ENCODE data around the gene OR2A7.
"Not testable (repeated sequence)": the region's sequence is repeated elsewhere in the genome, so short reads cannot be mapped to it uniquely, and the experiment has no call there.

DNA sequence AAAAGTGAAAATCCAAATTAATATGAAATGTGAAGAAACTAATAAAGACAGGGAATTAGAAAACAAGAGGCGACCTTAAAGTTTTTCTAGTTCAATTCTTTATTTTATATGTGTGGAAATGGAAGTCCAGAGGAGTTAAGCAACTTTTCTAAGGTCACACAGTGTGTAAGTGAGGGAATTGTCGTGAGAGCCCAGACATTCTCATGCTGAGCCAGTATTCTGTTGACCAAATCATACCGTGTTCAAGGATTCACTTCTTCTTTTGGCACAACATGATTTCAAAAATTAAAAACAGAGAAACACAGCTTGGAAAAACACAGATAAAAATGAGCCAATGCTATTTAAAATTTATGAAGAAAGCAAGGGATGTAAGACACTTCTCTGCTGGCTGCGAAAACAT lies 37.7 kb downstream of the OR2A7 start:
- TF ChIP-seq EZH2 (IDR thresholded peaks at IDR 0.05; ENCODE audit: borderline replicate concordance, insufficient read depth, low read depth, low read length, poor library complexity, severe bottlenecking) = not testable (repeated sequence)
- TF ChIP-seq, protein P1, sequence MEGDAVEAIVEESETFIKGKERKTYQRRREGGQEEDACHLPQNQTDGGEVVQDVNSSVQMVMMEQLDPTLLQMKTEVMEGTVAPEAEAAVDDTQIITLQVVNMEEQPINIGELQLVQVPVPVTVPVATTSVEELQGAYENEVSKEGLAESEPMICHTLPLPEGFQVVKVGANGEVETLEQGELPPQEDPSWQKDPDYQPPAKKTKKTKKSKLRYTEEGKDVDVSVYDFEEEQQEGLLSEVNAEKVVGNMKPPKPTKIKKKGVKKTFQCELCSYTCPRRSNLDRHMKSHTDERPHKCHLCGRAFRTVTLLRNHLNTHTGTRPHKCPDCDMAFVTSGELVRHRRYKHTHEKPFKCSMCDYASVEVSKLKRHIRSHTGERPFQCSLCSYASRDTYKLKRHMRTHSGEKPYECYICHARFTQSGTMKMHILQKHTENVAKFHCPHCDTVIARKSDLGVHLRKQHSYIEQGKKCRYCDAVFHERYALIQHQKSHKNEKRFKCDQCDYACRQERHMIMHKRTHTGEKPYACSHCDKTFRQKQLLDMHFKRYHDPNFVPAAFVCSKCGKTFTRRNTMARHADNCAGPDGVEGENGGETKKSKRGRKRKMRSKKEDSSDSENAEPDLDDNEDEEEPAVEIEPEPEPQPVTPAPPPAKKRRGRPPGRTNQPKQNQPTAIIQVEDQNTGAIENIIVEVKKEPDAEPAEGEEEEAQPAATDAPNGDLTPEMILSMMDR (IDR thresholded peaks at IDR 0.05) = not testable (repeated sequence)
